ENCODE results near the gene MROH2B. TPM values are rescaled to one million over a fixed set of nuclear protein-coding genes. Genes with fewer than 3 reads are reported as not detected.

Gene MROH2B
- total and polyA plus RNA-seq, 2 experiments from 2014 or later: not detected

DNA sequence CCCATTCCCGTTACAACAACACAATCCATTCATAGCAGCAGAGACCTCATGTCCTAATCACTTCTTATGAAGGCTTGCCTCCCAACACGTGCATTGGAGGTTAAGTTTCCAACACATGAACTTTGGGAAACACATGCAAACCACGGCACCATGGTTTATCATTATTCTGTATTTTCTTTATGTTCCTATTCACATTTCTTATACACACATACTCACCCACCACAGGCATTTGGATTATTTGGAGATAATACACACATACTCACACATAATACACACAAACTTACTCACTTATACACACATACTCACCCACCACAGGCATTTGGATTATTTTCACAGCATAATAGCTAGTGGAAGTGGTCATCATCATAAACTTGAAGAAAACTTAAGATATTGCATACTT lies 86.3 kb downstream of the MROH2B start:
- Histone ChIP-seq H3K27me3 (no peaks in the 10 kb centered on the region), H3K4me3 (no peak overlapping the region), H3K36me3 (no peaks in the 10 kb centered on the region), H3K9me3 (ENCODE audit: low read depth) (no peaks in the 10 kb centered on the region), H3K4me1 (ENCODE audit: low read depth) (no peaks in the 10 kb centered on the region), H3K27ac (no peak overlapping the region)
- TF ChIP-seq, protein P1, sequence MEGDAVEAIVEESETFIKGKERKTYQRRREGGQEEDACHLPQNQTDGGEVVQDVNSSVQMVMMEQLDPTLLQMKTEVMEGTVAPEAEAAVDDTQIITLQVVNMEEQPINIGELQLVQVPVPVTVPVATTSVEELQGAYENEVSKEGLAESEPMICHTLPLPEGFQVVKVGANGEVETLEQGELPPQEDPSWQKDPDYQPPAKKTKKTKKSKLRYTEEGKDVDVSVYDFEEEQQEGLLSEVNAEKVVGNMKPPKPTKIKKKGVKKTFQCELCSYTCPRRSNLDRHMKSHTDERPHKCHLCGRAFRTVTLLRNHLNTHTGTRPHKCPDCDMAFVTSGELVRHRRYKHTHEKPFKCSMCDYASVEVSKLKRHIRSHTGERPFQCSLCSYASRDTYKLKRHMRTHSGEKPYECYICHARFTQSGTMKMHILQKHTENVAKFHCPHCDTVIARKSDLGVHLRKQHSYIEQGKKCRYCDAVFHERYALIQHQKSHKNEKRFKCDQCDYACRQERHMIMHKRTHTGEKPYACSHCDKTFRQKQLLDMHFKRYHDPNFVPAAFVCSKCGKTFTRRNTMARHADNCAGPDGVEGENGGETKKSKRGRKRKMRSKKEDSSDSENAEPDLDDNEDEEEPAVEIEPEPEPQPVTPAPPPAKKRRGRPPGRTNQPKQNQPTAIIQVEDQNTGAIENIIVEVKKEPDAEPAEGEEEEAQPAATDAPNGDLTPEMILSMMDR (IDR thresholded peaks at IDR 0.05; ENCODE audit: low read depth, low read length): no peak
- DNase-seq (ENCODE audit: low read depth in 1 of 2, low spot score in 1 of 2): peak in 1 of 2 donors; percentile 69

DNA sequence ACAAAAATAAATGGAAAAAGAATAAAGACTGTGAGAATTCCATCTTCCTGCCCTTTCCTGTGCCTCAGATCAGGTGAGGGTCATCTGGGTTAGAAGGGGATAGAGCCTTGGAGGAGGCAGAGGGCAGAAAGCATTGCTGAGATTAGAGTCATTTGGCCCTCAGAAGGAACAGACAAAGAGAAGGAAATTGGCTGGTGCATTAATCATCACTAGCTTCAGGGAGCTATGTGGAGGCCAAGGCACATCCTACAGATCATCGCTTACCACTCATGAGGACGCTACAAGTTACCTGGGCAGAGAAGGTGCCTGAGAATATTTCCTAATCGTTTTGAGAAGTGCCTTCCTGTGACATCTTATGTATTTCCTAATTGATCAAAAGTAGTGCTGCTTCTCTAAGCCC lies 87.4 kb downstream of the MROH2B start:
- DNase-seq (ENCODE audit: low read depth in 1 of 2, low spot score in 1 of 2): no peak
- no peaks in the 10 kb centered on the region for H3K36me3 ChIP-seq
- H3K27ac ChIP-seq: no peak overlapping the region
- TF ChIP-seq, protein P1 (IDR thresholded peaks at IDR 0.05; ENCODE audit: low read depth, low read length): no peak
- H3K9me3 ChIP-seq (ENCODE audit: low read depth): no peaks in the 10 kb centered on the region
- H3K27me3 ChIP-seq: no peaks in the 10 kb centered on the region
- H3K4me1 ChIP-seq (ENCODE audit: low read depth): no peaks in the 10 kb centered on the region
- H3K4me3 ChIP-seq: no peak overlapping the region

DNA sequence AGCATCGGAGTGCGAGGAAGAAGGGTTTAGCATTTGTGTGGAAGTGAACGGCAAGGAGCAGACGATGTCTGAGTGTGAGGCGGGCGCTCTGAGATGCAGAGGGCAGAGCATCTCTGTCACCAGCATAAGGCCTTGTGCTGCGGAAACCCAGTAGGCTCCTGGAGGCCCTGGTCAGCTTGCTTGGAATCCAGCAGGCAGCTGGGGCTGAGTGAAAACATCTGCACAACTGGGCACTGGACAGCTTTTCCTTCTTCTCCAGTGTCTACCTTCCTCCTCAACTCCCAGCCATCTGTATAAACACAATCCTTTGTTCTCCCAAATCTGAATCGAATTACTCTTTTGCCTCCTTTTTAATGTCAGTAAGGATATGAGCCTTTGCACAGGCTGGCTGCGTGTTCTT lies 89.7 kb downstream of the MROH2B start:
- TF ChIP-seq, protein P1 (IDR thresholded peaks at IDR 0.05; ENCODE audit: low read depth, low read length): no peak
- Histone ChIP-seq H3K36me3 (no peaks in the 10 kb centered on the region), H3K4me3 (no peak overlapping the region), H3K9me3 (ENCODE audit: low read depth) (no peaks in the 10 kb centered on the region), H3K4me1 (ENCODE audit: low read depth) (peaks cover 6% of the 10 kb centered on the region), H3K27me3 (no peaks in the 10 kb centered on the region), H3K27ac (no peak overlapping the region)
- no peak for DNase-seq (ENCODE audit: low read depth in 1 of 2, low spot score in 1 of 2)

DNA sequence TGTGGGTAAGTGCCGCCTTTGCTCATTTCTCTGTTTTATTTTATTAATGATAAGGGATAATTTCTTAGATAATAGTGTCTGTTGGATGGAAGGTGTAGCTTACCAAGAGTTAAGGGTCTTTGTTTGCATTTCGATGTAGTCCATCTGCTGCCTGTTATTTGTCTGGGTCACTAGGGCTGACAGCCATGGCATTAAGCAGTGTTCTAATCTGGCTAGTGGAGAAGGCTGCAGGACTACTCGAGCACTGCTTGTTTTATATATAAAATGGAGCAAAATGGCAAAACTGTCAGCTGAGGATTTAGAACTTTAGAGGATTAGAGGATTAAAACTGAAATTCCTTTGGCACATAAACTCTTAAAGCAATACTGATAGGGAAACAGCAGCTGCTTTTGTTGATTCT lies 94.3 kb downstream of the MROH2B start:
- H3K27ac ChIP-seq: peak overlapping the region; percentile 7
- DNase-seq (ENCODE audit: low read depth in 1 of 2, low spot score in 1 of 2): peak in 1 of 2 donors; percentile 17
- peaks cover 12% of the 10 kb centered on the region for H3K4me1 ChIP-seq (ENCODE audit: low read depth)
- H3K36me3 ChIP-seq: no peaks in the 10 kb centered on the region
- H3K9me3 ChIP-seq (ENCODE audit: low read depth): no peaks in the 10 kb centered on the region
- H3K27me3 ChIP-seq: no peaks in the 10 kb centered on the region
- TF ChIP-seq, protein P1 (IDR thresholded peaks at IDR 0.05; ENCODE audit: low read depth, low read length): no peak
- no peak overlapping the region for H3K4me3 ChIP-seq

DNA sequence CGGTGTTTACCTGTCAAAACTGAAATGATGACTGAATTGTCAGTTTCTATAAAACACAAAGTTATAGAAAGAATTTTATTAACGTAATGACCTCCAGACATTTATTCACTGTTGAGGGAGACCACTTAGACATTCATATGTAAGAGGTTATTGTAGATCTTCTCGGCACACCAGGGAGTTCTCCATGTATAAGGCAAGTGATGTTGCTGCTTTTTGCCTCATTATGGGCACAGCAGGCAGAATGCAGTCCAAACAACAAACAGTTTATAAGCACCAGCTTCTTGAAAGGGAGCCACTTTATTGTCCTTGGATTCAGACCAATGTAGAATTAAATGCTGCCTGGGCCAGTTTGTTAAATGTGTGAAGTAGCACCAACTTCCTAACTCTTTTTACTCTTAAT lies 95.1 kb downstream of the MROH2B start:
- no peak overlapping the region for H3K27ac ChIP-seq
- no peak for DNase-seq (ENCODE audit: low read depth in 1 of 2, low spot score in 1 of 2)
- no peaks in the 10 kb centered on the region for H3K9me3 ChIP-seq (ENCODE audit: low read depth)
- no peaks in the 10 kb centered on the region for H3K36me3 ChIP-seq
- H3K27me3 ChIP-seq: no peaks in the 10 kb centered on the region
- TF ChIP-seq, protein P1 (IDR thresholded peaks at IDR 0.05; ENCODE audit: low read depth, low read length): no peak
- H3K4me1 ChIP-seq (ENCODE audit: low read depth): peaks cover 12% of the 10 kb centered on the region
- H3K4me3 ChIP-seq: no peak overlapping the region

Measured in cardiac muscle cell (in vitro differentiated cells and primary cell).